ENCODE results near the gene SESTD1. TPM values are rescaled to one million over a fixed set of nuclear protein-coding genes. Genes with fewer than 3 reads are reported as not detected.
A peak's percentile ranks its signal among the peaks of the same experiment; 100 is the strongest.

Gene SESTD1
- total and polyA plus RNA-seq, 2 experiments from 2014 or later: 34.7 to 44.0 TPM

GRCh38 chr2:179239838-179240237 lies 24.8 kb downstream of the SESTD1 start:
- DNase-seq (ENCODE audit: low spot score): no peak
- no peaks in the 10 kb centered on the region for H3K27me3 ChIP-seq
- H3K27ac ChIP-seq: peak overlapping the region; percentile 14
- no peak overlapping the region for H2AFZ ChIP-seq
- no peak overlapping the region for H3K4me2 ChIP-seq
- no peaks in the 10 kb centered on the region for H3K36me3 ChIP-seq (replicated peaks; ENCODE audit: insufficient read depth, low read depth)
- 76% methylated on average over 2 of the region's 2 CpGs for WGBS (ENCODE audit: low lambda C conversion rate, missing lambda C conversion rate)
- no peak overlapping the region for H3K4me3 ChIP-seq
- peaks cover 93% of the 10 kb centered on the region for H3K79me2 ChIP-seq
- peaks cover 6% of the 10 kb centered on the region for H4K20me1 ChIP-seq (ENCODE audit: insufficient read depth, poor library complexity, severe bottlenecking)
- H3K4me1 ChIP-seq (ENCODE audit: insufficient read depth): peaks cover 23% of the 10 kb centered on the region
- no peaks in the 10 kb centered on the region for H3K9me3 ChIP-seq (ENCODE audit: low read depth)
- no peaks in the 10 kb centered on the region for H3K9me2 ChIP-seq (replicated peaks; ENCODE audit: insufficient read depth)
- no peak for TF ChIP-seq EZH2 (IDR thresholded peaks at IDR 0.05; ENCODE audit: borderline replicate concordance)
- no peak for TF ChIP-seq CTCF (IDR thresholded peaks at IDR 0.05; ENCODE audit: poor library complexity)
- TF ChIP-seq EZH2phosphoT487 (IDR thresholded peaks at IDR 0.05; ENCODE audit: low read depth, severe bottlenecking, unreplicated experiment): no peak

- TF ChIP-seq EZH2phosphoT487 (IDR thresholded peaks at IDR 0.05; ENCODE audit: low read depth, severe bottlenecking, unreplicated experiment): no peak
- Histone ChIP-seq H3K4me3 (no peak overlapping the region), H3K79me2 (peaks cover 91% of the 10 kb centered on the region), H3K9me2 (replicated peaks; ENCODE audit: insufficient read depth) (no peaks in the 10 kb centered on the region), H4K20me1 (ENCODE audit: insufficient read depth, poor library complexity, severe bottlenecking) (peaks cover 6% of the 10 kb centered on the region), H3K4me1 (ENCODE audit: insufficient read depth) (peaks cover 23% of the 10 kb centered on the region), H3K27ac (peak overlapping the region; percentile 14), H3K4me2 (peak overlapping the region; percentile 19), H3K27me3 (no peaks in the 10 kb centered on the region), H3K9me3 (ENCODE audit: low read depth) (no peaks in the 10 kb centered on the region), H2AFZ (no peak overlapping the region), H3K36me3 (replicated peaks; ENCODE audit: insufficient read depth, low read depth) (no peaks in the 10 kb centered on the region)
- peak; percentile 30 for DNase-seq (ENCODE audit: low spot score)
These were observed 25.4 kb downstream of the SESTD1 start for GRCh38 chr2:179239195-179239594.

GRCh38 chr2:179238027-179238426 lies 26.6 kb downstream of the SESTD1 start:
- H3K79me2 ChIP-seq: peaks cover 86% of the 10 kb centered on the region
- peaks cover 23% of the 10 kb centered on the region for H3K4me1 ChIP-seq (ENCODE audit: insufficient read depth)
- no peak for TF ChIP-seq CTCF (IDR thresholded peaks at IDR 0.05; ENCODE audit: poor library complexity)
- TF ChIP-seq EZH2phosphoT487 (IDR thresholded peaks at IDR 0.05; ENCODE audit: low read depth, severe bottlenecking, unreplicated experiment): no peak
- no peak for TF ChIP-seq EZH2 (IDR thresholded peaks at IDR 0.05; ENCODE audit: borderline replicate concordance)
- no peaks in the 10 kb centered on the region for H3K9me3 ChIP-seq (ENCODE audit: low read depth)
- no peak overlapping the region for H3K4me2 ChIP-seq
- no peaks in the 10 kb centered on the region for H3K27me3 ChIP-seq
- 82% methylated on average over 1 of the region's 1 CpG for WGBS (ENCODE audit: low lambda C conversion rate, missing lambda C conversion rate)
- H3K9me2 ChIP-seq (replicated peaks; ENCODE audit: insufficient read depth): no peaks in the 10 kb centered on the region
- no peaks in the 10 kb centered on the region for H3K36me3 ChIP-seq (replicated peaks; ENCODE audit: insufficient read depth, low read depth)
- no peak overlapping the region for H3K4me3 ChIP-seq
- H2AFZ ChIP-seq: no peak overlapping the region
- H4K20me1 ChIP-seq (ENCODE audit: insufficient read depth, poor library complexity, severe bottlenecking): peaks cover 6% of the 10 kb centered on the region
- no peak for DNase-seq (ENCODE audit: low spot score)
- peak overlapping the region; percentile 41 for H3K27ac ChIP-seq

- H2AFZ ChIP-seq: no peak overlapping the region
- peaks cover 23% of the 10 kb centered on the region for H3K4me1 ChIP-seq (ENCODE audit: insufficient read depth)
- no peak overlapping the region for H3K27ac ChIP-seq
- peaks cover 85% of the 10 kb centered on the region for H3K79me2 ChIP-seq
- DNase-seq (ENCODE audit: low spot score): no peak
- no peaks in the 10 kb centered on the region for H3K27me3 ChIP-seq
- H3K36me3 ChIP-seq (replicated peaks; ENCODE audit: insufficient read depth, low read depth): no peaks in the 10 kb centered on the region
- no peaks in the 10 kb centered on the region for H3K9me3 ChIP-seq (ENCODE audit: low read depth)
- H4K20me1 ChIP-seq (ENCODE audit: insufficient read depth, poor library complexity, severe bottlenecking): peaks cover 4% of the 10 kb centered on the region
- no peaks in the 10 kb centered on the region for H3K9me2 ChIP-seq (replicated peaks; ENCODE audit: insufficient read depth)
- no peak for TF ChIP-seq CTCF (IDR thresholded peaks at IDR 0.05; ENCODE audit: poor library complexity)
- no peak for TF ChIP-seq EZH2phosphoT487 (IDR thresholded peaks at IDR 0.05; ENCODE audit: low read depth, severe bottlenecking, unreplicated experiment)
- TF ChIP-seq EZH2 (IDR thresholded peaks at IDR 0.05; ENCODE audit: borderline replicate concordance): no peak
- no peak overlapping the region for H3K4me2 ChIP-seq
- no peak overlapping the region for H3K4me3 ChIP-seq
- 77% methylated on average over 3 of the region's 3 CpGs for WGBS (ENCODE audit: low lambda C conversion rate, missing lambda C conversion rate)
These were observed 27.3 kb downstream of the SESTD1 start for GRCh38 chr2:179237209-179237946.
